NCI-H2196 (cell line): ENCODE measurements around the gene CUTA.

ENCODE experiments used
- DNase-seq: peaks from one replicate; lab custom pipeline; 2025; ENCODE audit not compliant: unreplicated experiment; lab: John Stamatoyannopoulos, UW

Gene CUTA

GRCh38 chr6:33424855-33425667 lies 7.2 kb upstream of the CUTA start:
- DNase-seq = no peak

- DNase-seq = no peak
Measured at GRCh38 chr6:33423777-33424176, 5.9 kb upstream of the CUTA start.

GRCh38 chr6:33421344-33421643 lies 3.4 kb upstream of the CUTA start:
- no peak for DNase-seq

- DNase-seq = peak; percentile 15
Measured at GRCh38 chr6:33420491-33421343, 2.8 kb upstream of the CUTA start.

GRCh38 chr6:33419580-33420490 lies 1.9 kb upstream of the CUTA start, which contains the start of gene SYNGAP1:
SYNGAP1 (plus strand) TSS chr6:33420065; CDS start chr6:33420265, 200 bp downstream.
- peak; percentile 23 for DNase-seq

GRCh38 chr6:33418690-33419291 lies 884 bp upstream of the CUTA start:
- no peak for DNase-seq

- DNase-seq = no peak
Measured at GRCh38 chr6:33417128-33417902, 592 bp downstream of the CUTA start.

GRCh38 chr6:33416386-33417127 lies 1.4 kb downstream of the CUTA start:
- no peak for DNase-seq

GRCh38 chr6:33415831-33416230 lies 2.1 kb downstream of the CUTA start:
- no peak for DNase-seq

- DNase-seq = no peak
Measured at GRCh38 chr6:33414592-33415271, 3.2 kb downstream of the CUTA start.

GRCh38 chr6:33413241-33414120 lies 4.4 kb downstream of the CUTA start:
- no peak for DNase-seq

- no peak for DNase-seq
Measured at GRCh38 chr6:33412140-33413009, 5.5 kb downstream of the CUTA start.

GRCh38 chr6:33411632-33412005 lies 6.3 kb downstream of the CUTA start:
- DNase-seq = no peak

- peak; percentile 76 for DNase-seq
Measured at GRCh38 chr6:33410711-33411631, 6.9 kb downstream of the CUTA start, which contains the start of gene PHF1. PHF1 (plus strand) TSS chr6:33411014; CDS start chr6:33412264, 1,250 bp downstream.

- peak; percentile 99 for DNase-seq
Measured at GRCh38 chr6:33410050-33410710, 7.7 kb downstream of the CUTA start.
